ENCODE results near the gene HACE1.

DNA sequence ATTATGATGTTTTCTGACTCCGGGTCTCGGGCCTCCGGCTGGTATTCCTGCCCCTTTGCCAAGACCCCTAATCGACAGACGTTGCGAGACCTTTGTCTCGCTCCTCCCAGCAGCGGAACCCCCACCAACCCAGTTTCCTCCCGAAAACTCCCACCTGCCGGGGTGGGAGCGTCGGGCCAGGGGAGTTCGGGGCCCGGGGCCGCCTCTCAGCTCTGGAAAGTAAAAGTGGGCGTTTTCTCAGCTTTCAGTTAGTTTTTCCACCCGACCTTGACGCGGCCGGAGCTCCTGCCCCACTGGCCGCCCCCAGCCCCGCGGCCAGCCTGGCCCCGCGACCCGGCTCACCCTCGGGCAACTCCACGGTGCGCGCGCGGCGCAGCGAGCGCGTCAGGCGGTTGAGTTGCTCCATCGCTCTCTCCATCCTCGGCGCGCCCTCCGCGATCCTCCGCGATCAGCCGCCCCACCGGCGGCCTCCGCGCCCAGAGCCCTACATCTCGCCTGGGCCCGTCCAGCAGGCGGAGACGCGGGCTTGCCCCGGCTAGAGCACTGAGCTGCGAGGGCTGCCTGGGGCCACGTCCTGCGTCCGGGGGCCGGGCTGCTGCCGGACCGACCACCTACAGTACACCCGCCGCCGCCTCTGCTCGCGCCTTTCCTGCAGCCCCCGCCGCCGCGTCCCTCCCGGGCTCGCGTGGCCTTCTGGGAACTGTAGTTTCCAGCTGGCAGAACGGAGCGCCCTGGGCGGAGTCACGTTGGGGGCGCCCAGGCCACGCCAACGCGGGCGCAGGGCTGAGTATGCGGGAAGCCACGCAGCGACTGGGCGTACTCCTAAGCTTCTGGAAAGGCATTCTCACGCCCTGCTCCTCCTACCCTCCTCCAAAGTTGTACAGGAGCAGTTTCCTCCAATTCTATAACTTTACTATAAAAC, at the start of gene HACE1:
- TF ChIP-seq, protein P1, sequence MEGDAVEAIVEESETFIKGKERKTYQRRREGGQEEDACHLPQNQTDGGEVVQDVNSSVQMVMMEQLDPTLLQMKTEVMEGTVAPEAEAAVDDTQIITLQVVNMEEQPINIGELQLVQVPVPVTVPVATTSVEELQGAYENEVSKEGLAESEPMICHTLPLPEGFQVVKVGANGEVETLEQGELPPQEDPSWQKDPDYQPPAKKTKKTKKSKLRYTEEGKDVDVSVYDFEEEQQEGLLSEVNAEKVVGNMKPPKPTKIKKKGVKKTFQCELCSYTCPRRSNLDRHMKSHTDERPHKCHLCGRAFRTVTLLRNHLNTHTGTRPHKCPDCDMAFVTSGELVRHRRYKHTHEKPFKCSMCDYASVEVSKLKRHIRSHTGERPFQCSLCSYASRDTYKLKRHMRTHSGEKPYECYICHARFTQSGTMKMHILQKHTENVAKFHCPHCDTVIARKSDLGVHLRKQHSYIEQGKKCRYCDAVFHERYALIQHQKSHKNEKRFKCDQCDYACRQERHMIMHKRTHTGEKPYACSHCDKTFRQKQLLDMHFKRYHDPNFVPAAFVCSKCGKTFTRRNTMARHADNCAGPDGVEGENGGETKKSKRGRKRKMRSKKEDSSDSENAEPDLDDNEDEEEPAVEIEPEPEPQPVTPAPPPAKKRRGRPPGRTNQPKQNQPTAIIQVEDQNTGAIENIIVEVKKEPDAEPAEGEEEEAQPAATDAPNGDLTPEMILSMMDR (IDR thresholded peaks at IDR 0.05), result peak in 3 of 6 experiments; percentile 41 to 57 (median 47)
- TF ChIP-seq POLR2A (IDR thresholded peaks at IDR 0.05), result peak; percentile 35 to 47
